ENCODE measurements around the gene HNRNPA3. TPM values are rescaled to one million over a fixed set of nuclear protein-coding genes. Genes with fewer than 3 reads are reported as not detected.

HNRNPA3 gene
- polyA plus RNA-seq, 1 of the 3 experiments (the other 2 are of a cell fraction), result 102 TPM

DNA sequence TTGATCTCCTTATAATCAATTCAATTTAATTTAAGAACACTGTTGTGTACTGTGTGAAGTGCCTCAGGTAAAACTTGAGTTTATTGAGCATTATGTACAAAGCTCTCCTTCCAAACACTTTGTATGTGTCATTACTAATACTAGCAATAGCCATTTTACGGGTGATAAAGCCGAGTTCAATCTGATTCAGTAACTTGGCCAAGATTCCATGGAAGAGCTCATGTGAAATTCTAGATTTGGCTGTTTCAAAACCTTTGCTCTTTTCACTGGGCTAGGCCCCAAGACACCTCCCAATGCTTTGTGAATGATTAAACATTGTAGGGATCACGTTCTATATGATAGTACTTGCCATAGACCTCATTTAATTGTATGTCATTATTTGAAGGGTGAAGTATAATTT, 60.8 kb downstream of the HNRNPA3 start (continued):
- TF ChIP-seq RCOR1 (IDR thresholded peaks at IDR 0.05; ENCODE audit: low read length), result no peak
- TF ChIP-seq YY1 (IDR thresholded peaks at IDR 0.05; ENCODE audit: low read depth), result no peak

Small RNA genes within 50 kb of the gene (small RNA-seq; reads per million reads assigned to genes)
- 0 reads per million in 7 experiments for gene MIR3128
- 0 reads per million in 7 experiments for gene RF00019

Other genes starting within 250 kb of the HNRNPA3 start
- gene NFE2L2, start 51.9 kb downstream of the HNRNPA3 start, polyA plus RNA-seq (2012; rRNA removed), result 40.9 and 61.9 TPM in 2 replicates
- 9.8 and 10.9 TPM in 2 replicates for gene AGPS, start 180.0 kb downstream of the HNRNPA3 start, polyA plus RNA-seq (2012; rRNA removed)